Caki2 (cell line): ENCODE results near the gene NTNG2. TPM values are rescaled to one million over a fixed set of nuclear protein-coding genes. Genes with fewer than 3 reads are reported as not detected.

Experiments
- DNase-seq: peaks from one replicate; pipeline ENCODE4 v3.0.0-alpha.2; 2015; ENCODE audit warnings: low read depth
- in situ Hi-C: cut with HindIII; loops from 2 replicates; pipeline ENCODE4 v1.10.0; 2016; ENCODE audit warnings: low sequenced_read_pairs, low pct_unique_long_range_greater_than_20kb, mixed read lengths
- total RNA-seq: library from RNA; depleted of rRNA; stranded (reverse); fragments of >200 nt; shearing (Covaris generic); gene quantifications from 2 replicates; pipeline ENCODE4 v1.2.3, GENCODE V29; 2014; ENCODE audit warnings: low replicate concordance

NTNG2 gene
- total RNA-seq, 1 experiment from 2014 or later, result 5.1 TPM

DNA sequence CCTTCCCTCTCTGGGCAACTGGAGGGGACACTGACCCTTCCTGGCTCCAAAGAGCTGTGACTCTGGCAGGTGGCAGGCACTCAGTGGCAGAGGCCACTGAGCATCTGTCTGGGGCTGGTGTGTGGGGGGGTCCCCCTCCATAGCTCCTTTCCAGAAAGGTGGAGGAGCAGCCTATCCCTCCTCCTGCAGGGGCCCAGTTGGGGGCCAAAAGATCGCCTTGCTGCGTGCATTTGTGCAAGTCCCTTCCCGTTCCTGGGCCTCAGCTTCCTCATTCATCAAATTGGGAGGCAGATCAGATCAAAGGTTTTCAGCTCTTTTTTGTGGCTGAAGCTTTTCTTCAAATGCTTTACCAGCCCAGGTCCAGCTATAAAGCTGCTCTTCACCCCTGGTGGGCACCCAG lies 77.7 kb downstream of the NTNG2 start:
- no peak for DNase-seq
- in situ Hi-C loops, result no loop called here

DNA sequence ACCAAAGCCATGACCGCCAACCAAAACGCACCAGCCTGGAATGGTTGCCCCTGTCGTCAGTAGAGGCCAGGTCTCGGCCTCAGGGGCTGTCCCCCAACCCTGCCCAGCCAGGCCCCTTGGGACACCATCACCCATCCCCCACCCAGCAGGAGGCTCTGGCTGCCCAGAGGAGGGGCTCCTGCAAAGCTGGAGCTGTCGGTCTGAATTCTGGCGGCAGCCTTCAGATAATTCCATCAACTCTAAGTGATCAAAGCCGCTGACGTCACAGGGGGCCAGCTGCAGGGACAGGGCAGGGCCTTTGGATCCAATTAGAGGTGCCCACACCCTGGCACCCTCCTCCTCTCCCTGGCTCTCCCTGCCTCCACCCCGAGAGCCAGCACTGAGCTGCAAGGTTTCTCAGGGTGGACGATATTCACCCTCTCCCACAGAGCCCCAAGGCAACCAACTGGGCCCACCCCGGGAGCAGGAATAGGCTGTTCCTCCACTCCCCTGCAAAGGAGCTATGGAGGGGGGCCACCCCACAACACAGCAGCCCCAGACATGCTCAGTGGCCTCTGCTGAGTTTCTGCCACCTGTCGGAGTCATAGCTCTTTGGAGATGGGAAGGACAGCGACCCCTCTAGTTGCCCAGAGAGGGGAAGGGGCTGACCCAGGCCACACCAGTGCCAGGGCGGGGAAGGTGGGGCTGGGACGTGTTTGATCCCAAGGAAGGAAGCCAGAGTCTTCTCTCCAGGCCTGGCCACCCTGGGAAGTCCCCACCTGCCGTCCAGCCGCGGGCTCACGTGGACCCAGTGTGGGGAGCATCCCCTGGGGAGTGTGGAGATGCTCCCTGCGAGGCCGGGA lies 78.4 kb downstream of the NTNG2 start:
- DNase-seq, result no peak
- in situ Hi-C loops, result no loop called here

DNA sequence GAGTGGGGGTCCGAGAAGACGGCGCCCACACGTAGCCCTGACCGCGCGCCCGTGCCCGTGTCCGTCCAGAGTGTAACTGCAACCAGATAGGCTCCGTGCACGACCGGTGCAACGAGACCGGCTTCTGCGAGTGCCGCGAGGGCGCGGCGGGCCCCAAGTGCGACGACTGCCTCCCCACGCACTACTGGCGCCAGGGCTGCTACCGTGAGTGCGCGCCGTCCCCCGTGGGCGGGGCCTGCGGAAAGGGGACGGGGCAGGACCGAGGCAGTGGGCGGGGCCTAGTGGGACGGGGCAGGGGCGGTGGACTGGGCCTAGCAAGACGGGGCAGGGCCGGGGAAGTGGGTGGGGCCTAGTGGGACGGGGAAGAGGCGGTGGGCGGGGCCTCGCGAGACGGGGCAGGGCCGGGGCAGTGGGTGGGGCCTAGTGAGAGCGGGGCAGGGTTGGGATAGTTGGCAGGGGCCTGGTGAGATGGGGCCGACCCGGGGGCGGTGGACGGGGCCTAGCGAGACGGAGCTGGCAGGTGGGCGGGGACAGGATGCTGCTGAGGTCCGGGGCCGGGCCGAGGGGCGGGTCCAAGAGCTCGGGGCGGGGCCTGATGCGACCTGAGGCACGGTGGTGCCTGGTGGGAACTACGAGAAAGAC lies 79.1 kb downstream of the NTNG2 start:
- peak; percentile 87 for DNase-seq

DNA sequence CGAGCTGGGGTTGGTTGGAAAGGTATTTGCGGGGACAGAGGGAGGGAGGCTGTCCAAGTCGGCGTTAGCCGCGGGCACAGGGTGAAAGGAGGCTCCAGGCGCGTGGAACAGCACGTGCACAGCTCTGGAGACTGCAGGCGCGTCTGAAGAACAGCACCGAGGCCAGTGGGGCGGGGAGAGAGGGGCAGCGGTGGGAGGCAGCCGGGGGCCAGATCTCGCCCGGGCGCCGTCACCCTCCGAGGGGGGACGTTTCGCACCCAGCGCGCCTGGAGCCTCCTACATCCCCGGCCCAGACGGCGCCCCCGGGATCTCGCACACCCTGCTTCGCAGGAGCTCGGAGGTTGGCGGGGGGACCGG lies 79.6 kb downstream of the NTNG2 start:
- DNase-seq, result no peak
- in situ Hi-C loops, result no loop called here

More for the DNA sequence above, 79.1 kb downstream of the NTNG2 start:
- in situ Hi-C loops, result no loop called here

DNA sequence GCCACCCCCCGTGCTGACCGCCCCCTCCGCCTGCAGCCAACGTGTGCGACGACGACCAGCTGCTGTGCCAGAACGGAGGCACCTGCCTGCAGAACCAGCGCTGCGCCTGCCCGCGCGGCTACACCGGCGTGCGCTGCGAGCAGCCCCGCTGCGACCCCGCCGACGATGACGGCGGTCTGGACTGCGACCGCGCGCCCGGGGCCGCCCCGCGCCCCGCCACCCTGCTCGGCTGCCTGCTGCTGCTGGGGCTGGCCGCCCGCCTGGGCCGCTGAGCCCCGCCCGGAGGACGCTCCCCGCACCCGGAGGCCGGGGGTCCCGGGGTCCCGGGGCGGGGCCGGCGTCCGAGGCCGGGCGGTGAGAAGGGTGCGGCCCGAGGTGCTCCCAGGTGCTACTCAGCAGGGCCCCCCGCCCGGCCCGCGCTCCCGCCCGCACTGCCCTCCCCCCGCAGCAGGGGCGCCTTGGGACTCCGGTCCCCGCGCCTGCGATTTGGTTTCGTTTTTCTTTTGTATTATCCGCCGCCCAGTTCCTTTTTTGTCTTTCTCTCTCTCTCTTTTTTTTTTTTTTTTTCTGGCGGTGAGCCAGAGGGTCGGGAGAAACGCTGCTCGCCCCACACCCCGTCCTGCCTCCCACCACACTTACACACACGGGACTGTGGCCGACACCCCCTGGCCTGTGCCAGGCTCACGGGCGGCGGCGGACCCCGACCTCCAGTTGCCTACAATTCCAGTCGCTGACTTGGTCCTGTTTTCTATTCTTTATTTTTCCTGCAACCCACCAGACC lies 80.2 kb downstream of the NTNG2 start:
- in situ Hi-C loops, result no loop called here
- no peak for DNase-seq

DNA sequence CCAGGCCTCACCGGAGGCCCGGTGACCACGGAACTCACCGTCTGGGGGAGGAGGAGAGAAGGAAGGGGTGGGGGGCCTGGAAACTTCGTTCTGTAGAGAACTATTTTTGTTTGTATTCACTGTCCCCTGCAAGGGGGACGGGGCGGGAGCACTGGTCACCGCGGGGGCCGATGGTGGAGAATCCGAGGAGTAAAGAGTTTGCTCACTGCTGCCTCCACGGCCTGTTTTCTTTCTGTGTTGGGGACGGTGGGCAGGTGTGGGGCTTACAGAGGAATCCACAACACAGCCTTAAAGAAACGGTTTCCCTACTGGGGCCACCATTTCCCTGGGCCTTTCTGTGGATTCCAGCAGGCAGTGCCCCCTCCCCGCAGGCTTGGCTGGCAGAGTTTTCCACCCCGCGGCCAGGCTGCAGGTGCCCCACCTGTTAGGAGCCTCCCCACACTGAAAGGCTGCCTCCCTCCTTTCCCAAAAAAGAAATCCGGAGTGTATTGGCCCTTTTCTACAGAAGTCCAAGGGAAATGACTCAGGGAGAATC lies 80.8 kb downstream of the NTNG2 start:
- DNase-seq, result no peak
- in situ Hi-C loops, result no loop called here

DNA sequence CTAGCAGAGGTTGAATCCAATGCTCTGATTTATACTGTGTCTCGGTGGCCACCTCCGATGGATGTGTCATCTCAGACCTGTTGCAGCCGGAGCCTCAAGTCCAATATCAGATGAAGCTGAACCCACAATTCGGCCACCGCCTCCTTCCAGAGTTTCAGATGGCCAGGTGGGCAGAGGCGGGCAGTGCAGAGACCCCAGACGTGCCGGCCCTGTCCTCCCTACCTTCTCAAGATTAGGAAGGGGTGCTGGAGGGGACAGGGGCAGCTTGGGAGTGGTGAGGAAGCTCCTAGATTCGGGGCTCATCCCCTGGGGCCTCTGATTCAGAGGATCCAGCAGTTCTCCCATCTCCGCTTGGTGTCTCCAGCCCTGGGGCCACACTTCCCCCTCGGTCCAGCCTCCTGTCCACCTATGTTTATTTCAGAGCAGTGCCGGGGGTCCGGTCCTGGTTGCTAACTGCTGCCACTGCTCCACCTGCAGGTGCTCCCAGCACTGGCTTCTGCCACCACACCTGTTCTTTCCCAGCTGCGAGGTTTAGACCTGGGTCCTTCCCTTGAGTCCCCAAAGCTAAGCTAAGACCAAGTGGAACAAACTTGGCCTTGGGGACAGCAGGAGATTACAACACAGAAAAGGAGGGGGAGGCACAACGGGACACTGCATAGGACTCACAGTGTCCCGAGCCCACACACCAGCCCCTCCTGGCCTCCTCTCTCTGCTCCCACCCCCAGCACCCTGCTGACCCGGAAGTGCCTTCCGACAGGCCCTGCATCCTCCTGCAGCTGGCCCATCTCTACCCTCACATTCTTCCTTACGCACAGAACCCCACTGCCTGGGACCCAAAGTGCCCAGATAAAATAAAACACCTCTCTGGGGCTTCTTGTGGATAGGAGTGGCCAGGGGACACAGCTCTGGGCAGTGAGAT lies 81.6 kb downstream of the NTNG2 start:
- in situ Hi-C loops, result no loop called here
- DNase-seq, result no peak

DNA sequence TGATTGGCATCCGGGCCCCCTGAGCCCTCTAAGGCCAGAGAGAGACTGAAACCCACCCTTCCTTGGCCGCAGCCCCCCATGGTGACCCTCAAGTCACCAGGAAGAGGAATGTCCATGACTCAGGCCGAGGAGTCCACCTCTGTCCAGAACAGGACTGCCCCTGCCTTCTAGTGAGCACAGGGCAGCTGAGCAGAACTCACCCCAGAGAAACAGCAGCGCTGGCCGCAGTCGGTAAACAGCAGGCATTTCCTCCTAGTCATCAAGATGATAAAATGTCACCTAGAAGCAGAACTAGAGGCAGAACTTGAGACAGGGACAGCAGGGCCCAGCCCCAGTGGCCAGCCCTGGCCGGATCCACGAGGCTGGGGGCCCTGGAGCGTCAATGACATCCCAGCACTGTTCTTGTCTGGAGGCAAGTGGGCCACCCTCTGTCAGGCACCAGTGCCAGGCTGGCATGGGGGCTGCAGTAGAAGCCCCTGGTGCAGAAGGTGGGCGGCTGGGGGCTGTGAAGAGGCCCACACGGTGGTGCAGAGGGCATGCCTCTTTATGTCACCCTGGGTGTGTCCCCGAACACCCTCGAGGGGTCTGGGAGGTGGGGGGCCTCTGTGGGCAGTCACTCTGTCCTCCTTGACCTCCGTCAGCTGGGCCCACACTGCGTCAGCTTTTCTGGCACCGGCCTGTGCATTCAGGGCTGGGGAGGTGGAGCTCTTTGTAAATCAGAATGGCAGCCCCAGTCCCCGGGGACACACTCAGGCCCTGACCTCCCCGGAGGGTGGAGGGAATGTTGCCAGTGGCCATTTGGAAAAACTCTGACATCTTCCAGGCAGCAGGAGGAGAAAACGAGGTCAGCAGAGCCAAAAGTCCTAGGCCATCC lies 83.0 kb downstream of the NTNG2 start:
- peak; percentile 60 for DNase-seq
- in situ Hi-C loops, result no loop called here

DNA sequence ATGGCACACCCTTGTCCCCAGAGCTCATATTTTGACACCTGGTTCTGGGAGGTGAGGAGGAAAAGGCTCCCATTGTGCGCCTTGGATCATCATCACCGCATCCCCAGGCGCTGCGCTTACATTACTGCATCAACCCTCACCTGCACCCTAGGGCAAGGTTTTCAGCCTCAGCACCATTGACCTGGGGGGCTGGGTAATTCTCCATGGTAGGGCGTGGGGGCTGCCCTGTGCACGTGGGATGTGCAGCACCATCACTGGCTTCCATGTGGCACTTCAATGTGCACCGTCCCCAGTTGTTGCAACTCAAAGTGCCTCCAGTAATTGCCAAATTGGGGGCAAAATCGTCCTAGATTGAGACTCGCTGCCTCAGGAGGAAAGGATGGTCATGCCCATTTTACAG lies 83.6 kb downstream of the NTNG2 start:
- in situ Hi-C loops, result no loop called here

DNA sequence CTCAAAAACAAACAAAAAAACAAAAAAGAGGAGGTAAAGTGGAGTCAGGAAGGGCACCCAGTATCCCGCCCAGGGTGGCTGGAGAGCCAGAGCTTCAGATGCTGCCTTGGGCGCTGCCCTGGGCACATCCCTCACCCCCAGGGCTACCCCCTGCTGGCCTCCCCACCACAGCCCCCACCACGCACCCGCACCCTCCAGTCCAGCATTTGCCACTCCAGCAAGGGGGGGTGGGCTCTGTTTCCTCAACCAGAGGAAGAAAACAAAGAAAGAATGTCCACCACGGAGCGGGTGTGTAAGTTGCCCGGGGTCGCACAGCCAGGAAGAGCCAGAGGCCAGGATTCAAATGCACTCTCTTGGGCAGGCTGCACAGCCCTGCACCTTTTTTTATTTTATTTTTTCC lies 86.1 kb downstream of the NTNG2 start:
- DNase-seq, result no peak
- in situ Hi-C loops, result no loop called here

More for the DNA sequence above, 83.6 kb downstream of the NTNG2 start:
- no peak for DNase-seq

DNA sequence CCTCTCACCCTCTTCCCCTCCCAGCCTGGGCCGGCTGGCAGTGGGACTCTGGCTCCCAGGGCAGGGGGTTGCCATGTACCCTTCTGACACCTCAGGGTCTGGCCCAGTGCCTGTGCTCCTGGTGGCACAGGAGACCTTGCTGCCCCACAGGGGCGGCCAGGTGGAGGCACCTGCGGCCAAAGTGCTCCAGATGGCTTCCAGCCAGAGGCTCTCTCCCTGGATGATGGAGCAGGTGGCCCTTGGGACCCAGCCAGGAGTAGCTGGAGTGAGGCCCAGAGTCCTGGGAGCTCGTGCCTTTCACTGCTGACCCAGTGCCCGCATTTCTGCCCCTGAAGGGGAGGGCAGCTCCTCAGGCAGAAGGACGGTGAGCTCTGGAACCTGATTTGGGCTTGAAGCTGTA lies 87.3 kb downstream of the NTNG2 start:
- DNase-seq, result no peak
- in situ Hi-C loops, result no loop called here

DNA sequence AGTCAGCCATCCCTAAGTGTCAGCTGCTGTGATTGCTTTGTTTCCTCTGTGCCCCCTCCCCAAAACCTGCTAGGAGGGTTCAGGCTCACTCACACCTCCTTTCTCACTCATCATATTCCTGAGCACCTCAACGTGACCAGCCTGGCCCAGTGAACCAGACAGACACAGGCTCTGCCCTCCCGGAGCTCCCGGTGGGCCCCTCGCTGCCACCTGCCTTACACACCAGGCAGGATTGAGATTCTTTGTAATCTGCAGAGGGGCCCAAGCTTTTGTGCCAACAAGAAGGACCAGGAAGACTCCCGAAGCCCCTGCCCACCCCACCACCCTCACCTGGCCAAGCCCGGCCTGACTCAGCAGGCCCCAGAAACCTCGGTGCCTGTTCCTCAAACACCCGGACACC lies 87.8 kb downstream of the NTNG2 start:
- DNase-seq, result no peak
- in situ Hi-C loops, result no loop called here

DNA sequence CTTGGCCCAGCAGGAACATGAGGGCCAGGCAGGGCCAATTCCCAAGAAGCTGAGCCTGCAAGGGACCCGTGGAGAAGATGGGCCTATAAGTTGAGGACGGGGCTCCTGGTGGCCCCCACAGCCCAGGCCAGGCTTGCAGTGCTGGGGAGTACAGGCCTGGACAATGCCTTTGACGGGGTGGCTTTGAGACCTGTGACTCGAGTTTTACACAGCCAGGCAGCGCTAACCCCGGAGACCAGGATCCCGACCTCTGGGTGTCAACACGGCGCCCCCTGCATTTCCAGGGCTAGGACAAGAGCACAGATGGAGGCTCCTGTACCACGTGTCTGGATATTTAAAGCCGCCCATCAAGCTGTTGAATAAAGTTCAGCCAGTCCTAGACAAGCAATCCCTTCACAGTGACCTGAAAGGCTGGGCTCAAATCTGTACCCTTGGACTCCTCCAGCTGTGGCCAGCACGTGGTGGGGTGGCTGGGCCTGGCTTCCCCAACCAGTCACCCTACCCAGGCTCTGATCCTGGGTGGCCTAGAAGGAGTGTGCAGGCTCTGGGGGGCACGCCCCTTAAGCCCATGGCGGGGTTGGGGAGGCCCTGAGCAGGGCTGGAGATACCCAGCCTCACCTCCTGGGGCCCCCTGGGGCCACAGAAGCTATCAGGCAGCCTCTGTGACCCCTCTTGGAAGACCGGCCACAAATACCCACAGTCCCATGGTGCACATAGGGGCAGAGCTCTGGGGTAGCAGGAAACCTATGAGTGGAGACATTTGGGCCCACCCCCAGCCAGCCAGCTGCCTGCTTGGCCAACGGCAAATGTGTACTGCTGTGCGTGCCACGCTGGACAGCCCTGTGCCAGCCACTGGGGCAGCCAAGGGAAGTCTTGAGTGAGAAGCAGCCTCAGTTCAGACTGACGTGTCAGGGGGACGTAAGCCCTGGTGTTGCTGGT lies 88.7 kb downstream of the NTNG2 start:
- in situ Hi-C loops, result no loop called here
- no peak for DNase-seq

DNA sequence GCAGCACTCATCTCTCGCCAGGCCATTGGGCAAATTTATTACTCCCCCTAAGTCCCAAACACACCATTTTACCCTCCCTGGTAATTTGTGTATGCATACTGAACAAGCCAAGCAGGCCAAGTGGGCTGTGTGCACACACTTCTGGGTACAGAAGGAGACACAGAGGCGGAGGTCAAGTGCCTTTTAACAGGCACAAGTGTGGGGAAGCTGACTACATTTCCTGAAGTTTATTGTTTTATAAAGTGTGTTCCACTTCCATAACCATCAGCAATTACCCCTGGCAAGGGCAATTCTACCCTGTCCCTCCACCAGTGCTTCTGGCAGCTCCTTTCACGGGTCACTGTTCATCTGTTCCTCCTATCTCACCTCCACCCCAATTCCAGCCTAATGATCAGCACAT lies 99.0 kb downstream of the NTNG2 start:
- in situ Hi-C loops, result no loop called here
- no peak for DNase-seq

DNA sequence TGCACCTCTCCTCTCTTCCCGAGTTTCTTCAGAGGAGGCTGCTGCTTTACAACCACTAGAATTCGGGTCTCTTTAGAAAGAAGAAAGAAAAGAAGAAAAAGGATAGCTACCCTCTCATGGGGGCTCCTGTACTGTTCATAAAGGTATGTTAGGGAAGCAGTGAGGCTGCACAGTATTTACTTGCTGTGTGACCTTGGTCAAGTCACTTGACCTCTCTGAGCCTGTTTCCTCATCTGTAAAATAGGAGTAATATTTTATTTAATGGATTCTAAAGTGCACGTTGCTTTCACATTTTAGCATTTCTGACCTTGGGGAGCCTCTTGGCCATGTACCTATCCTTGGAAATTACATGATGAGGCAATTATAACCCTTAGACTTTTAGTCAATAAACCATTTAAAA lies 104.2 kb downstream of the NTNG2 start:
- in situ Hi-C loops, result no loop called here
- no peak for DNase-seq

DNA sequence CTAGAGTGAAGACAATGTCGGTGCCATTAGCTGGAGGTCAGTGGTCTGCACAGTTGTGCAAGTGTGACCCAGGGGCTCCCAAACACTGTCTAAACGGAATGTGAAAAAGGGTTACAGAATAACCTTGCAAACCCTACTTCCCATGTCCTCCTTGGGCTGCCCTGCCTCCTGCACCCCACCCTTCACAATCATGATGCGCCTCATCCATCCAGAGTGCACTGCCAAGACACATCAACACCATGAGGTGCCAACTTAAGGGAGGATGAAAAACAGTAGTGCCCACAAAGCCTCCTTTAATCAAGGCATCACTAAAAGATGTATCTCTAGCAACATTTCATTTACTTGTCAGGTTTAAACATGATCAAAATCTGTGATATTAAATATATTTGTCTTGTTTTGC lies 105.8 kb downstream of the NTNG2 start:
- in situ Hi-C loops, result no loop called here
- no peak for DNase-seq
